Sigmoid colon (tissue), 7 donors: ENCODE measurements around the gene MVB12B. TPM values are rescaled to one million over a fixed set of nuclear protein-coding genes. Genes with fewer than 3 reads are reported as not detected.

ENCODE experiments used
- DNase-seq: peaks from one replicate; pipeline ENCODE4 v3.0.0-alpha.2; 2019
- H3K27ac ChIP-seq, 4 donors: fragments of 200-600 bp; sonication (generic); one replicate each; pipeline ENCODE4 v1.5.1; 2016 to 2019; ENCODE audit warnings: mild to moderate bottlenecking in 1 of 4
- H3K27me3 ChIP-seq, 3 donors: fragments of 200-600 bp; sonication (generic); one replicate each; pipeline ENCODE4 v1.5.1; 2019; ENCODE audit warnings: mild to moderate bottlenecking in 1 of 3
- H3K36me3 ChIP-seq, 4 donors: fragments of 200-600 bp; sonication (generic); one replicate each; pipeline ENCODE4 v1.5.1; 2016 to 2019
- H3K4me1 ChIP-seq, 4 donors: fragments of 200-600 bp; sonication (generic); one replicate each; pipeline ENCODE4 v1.5.1; 2017 to 2019
- H3K4me3 ChIP-seq, 4 donors: fragments of 200-600 bp; sonication (generic); one replicate each; pipeline ENCODE4 v1.5.1; 2017 to 2019; ENCODE audit warnings: mild to moderate bottlenecking in 2 of 4, moderate library complexity in 1 of 4
- H3K9me3 ChIP-seq, 4 donors: fragments of 200-600 bp in 3 of 4; sonication (generic) in 3 of 4; one replicate each; pipeline versions ENCODE4 v1.5.1 to v1.6.1; 2013 to 2019
- EP300 ChIP-seq, 4 donors: sonication (generic); formaldehyde crosslinking; IDR thresholded peaks; one replicate each; pipeline ENCODE4 v1.6.1; 2017; ENCODE audit warnings: antibody characterized with exemption in 4 of 4
- POLR2A ChIP-seq, 2 donors: fragments of 450-650 bp; IDR thresholded peaks; one replicate each; pipeline ENCODE4 v1.6.1; 2016; ENCODE audit warnings: antibody characterized with exemption in 2 of 2, mild to moderate bottlenecking in 2 of 2, moderate library complexity in 2 of 2
- POLR2AphosphoS5 ChIP-seq, 4 donors: sonication (generic); formaldehyde crosslinking; IDR thresholded peaks; one replicate each; pipeline ENCODE4 v1.6.1; 2017; ENCODE audit warnings: antibody characterized with exemption in 4 of 4
- WGBS, 2 donors: extraction: QIAGEN DNeasy Blood & Tissue Kit; methylation state at CpG; one replicate each; pipeline ENCODE4 v1.1.7; 2013; 5-methylcytosine and 5-hydroxymethylcytosine counted together
- intact Hi-C: fragments of 100-400 bp; cut with DNase I; formaldehyde crosslinking; loops from one replicate; pipeline ENCODE4 v1.15.1; 2023
- polyA plus RNA-seq, 3 donors: library from polyadenylated mRNA; stranded (reverse); fragments of 200-250 nt; gene quantifications; one replicate each; pipeline ENCODE4 v1.2.3, GENCODE V29; 2013
- total RNA-seq, 4 donors: library from RNA; depleted of rRNA; stranded (reverse); fragments of >200 nt; gene quantifications; one replicate each; pipeline ENCODE4 v1.1.0, GENCODE V29; 2016
- TF ChIP-seq, protein P1 (sequence below), 4 experiments: fragments of 450-650 bp in 3 of 4; fragments of 200-600 bp in 1 of 4; IDR thresholded peaks; one replicate each; pipeline ENCODE4 v1.5.1; 2016 to 2019; ENCODE audit warnings: antibody characterized with exemption in 4 of 4, mild to moderate bottlenecking in 3 of 4, moderate library complexity in 2 of 4
- donor health status: healthy with polysubstance abuse.
- donor health status: Bipolar disorder and iron deficiency.
- donor health status: healthy.

The MVB12B gene
- total and polyA plus RNA-seq, 7 donors, result 5.1 to 14.4 (median 12.2) TPM

DNA sequence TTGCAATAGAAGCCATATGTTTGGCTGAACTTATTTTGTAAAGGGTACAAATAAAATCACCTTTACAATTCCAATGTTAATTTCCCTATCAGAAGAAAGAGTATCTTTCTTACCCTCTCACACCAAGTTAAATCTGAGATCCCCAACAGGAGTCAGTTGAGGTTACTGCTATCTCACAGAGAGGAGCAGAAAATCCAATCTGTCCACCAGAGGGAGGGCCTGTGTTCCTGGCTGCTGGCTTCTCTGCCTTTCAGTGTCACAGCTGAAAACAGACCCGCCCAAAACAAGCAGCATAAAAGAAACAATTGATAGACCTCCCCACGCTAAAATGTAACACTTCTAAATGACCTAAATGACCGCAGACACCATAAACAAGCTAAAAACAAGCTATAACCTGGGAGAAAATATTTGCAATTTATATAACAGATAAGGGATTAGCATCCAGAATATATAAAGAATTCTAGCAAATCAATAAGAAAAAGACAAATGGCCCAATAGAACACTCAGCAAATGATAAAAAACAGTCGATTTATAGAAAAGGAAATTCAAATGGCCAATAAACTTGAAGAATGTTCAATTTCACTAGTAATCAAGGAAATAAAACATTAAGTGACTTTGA, 24.5 kb upstream of the MVB12B start:
- WGBS, 2 donors, result 6 to 38% methylated on average over 4 of the region's 4 CpGs
- intact Hi-C loops, result loop anchor here (2.0 to 5.0 kb wide), 2 partner anchors 95 to 190 kb away; no protein-coding TSS in a partner anchor
- no peak for DNase-seq
- no peak overlapping the region for H3K4me3 ChIP-seq
- no peak overlapping the region for H3K27ac ChIP-seq
- H3K9me3 ChIP-seq, result no peaks in the 10 kb centered on the region
- H3K27me3 ChIP-seq, result peaks cover 0 to 5% (median 0%) of the 10 kb centered on the region in 3 donors
- no peak for TF ChIP-seq POLR2AphosphoS5 (IDR thresholded peaks at IDR 0.05)
- TF ChIP-seq, protein P1, sequence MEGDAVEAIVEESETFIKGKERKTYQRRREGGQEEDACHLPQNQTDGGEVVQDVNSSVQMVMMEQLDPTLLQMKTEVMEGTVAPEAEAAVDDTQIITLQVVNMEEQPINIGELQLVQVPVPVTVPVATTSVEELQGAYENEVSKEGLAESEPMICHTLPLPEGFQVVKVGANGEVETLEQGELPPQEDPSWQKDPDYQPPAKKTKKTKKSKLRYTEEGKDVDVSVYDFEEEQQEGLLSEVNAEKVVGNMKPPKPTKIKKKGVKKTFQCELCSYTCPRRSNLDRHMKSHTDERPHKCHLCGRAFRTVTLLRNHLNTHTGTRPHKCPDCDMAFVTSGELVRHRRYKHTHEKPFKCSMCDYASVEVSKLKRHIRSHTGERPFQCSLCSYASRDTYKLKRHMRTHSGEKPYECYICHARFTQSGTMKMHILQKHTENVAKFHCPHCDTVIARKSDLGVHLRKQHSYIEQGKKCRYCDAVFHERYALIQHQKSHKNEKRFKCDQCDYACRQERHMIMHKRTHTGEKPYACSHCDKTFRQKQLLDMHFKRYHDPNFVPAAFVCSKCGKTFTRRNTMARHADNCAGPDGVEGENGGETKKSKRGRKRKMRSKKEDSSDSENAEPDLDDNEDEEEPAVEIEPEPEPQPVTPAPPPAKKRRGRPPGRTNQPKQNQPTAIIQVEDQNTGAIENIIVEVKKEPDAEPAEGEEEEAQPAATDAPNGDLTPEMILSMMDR (IDR thresholded peaks at IDR 0.05), result peak; percentile 31 to 62 (median 58)
- TF ChIP-seq EP300 (IDR thresholded peaks at IDR 0.05), result no peak
- no peak for TF ChIP-seq POLR2A (IDR thresholded peaks at IDR 0.05)
- no peaks in the 10 kb centered on the region for H3K36me3 ChIP-seq
- peaks cover 0 to 7% (median 0%) of the 10 kb centered on the region in 4 donors for H3K4me1 ChIP-seq

DNA sequence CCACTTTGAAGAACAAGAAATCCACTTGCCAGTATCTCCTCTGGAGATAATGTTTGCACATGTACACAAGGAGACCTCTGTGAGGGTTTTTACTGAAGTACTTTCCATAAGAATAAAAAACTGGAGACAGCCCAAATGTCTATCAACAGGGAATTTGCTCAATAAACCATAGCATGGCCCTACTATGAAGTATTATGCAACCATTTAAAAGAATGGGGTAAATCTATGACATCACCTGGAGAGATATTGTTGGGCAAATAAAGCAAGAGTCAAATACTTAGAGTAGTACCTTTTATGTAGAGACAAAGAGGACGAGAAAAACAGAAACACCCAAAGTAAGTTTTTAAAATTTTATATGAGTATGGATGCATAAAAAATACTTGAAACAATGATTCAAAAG, 23.9 kb upstream of the MVB12B start:
- WGBS, 2 donors, result 48 to 76% methylated on average over 1 of the region's 1 CpG
- intact Hi-C loops, result loop anchor here (2.0 to 5.0 kb wide), 2 partner anchors 94 to 190 kb away; no protein-coding TSS in a partner anchor
- H3K36me3 ChIP-seq, result no peaks in the 10 kb centered on the region
- no peak overlapping the region for H3K4me3 ChIP-seq
- H3K4me1 ChIP-seq, result peaks cover 0 to 7% (median 0%) of the 10 kb centered on the region in 4 donors
- DNase-seq, result no peak
- no peak overlapping the region for H3K27ac ChIP-seq
- TF ChIP-seq, protein P1 (IDR thresholded peaks at IDR 0.05), result no peak
- TF ChIP-seq POLR2A (IDR thresholded peaks at IDR 0.05) (no peak), EP300 (IDR thresholded peaks at IDR 0.05) (no peak), POLR2AphosphoS5 (IDR thresholded peaks at IDR 0.05) (no peak)
- peaks cover 0 to 2% (median 0%) of the 10 kb centered on the region in 3 donors for H3K27me3 ChIP-seq
- H3K9me3 ChIP-seq, result no peaks in the 10 kb centered on the region

DNA sequence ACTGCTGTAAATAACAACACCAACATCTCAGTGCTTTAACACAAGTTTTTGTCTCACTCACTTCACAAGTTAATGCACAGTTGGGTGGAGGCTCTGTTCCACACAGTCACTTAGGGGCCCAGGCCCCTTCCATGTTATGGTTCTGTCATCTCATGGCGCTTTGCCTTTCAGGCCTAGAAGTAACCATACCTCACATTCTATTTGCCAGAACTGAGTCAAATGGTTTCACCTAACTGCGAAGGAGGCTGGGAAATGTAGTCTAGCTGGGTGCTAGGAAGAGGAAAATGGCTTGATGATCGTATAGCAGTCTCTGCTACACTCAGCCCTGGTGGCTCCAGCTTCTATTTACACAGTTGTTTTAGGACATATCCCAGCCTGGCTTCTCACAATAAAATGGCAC, 23.1 kb upstream of the MVB12B start:
- peaks cover 0 to 2% (median 0%) of the 10 kb centered on the region in 4 donors for H3K4me1 ChIP-seq
- intact Hi-C loops, result loop anchor here (2.0 to 5.0 kb wide), 2 partner anchors 93 to 189 kb away; no protein-coding TSS in a partner anchor
- no peaks in the 10 kb centered on the region for H3K9me3 ChIP-seq
- TF ChIP-seq, protein P1 (IDR thresholded peaks at IDR 0.05), result no peak
- TF ChIP-seq EP300 (IDR thresholded peaks at IDR 0.05) (no peak), POLR2AphosphoS5 (IDR thresholded peaks at IDR 0.05) (no peak), POLR2A (IDR thresholded peaks at IDR 0.05) (no peak)
- H3K4me3 ChIP-seq, result no peak overlapping the region
- no peak overlapping the region for H3K27ac ChIP-seq
- no peaks in the 10 kb centered on the region for H3K36me3 ChIP-seq
- 67 to 74% methylated on average over 3 of the region's 3 CpGs for WGBS, 2 donors
- no peak for DNase-seq
- H3K27me3 ChIP-seq, result no peaks in the 10 kb centered on the region

DNA sequence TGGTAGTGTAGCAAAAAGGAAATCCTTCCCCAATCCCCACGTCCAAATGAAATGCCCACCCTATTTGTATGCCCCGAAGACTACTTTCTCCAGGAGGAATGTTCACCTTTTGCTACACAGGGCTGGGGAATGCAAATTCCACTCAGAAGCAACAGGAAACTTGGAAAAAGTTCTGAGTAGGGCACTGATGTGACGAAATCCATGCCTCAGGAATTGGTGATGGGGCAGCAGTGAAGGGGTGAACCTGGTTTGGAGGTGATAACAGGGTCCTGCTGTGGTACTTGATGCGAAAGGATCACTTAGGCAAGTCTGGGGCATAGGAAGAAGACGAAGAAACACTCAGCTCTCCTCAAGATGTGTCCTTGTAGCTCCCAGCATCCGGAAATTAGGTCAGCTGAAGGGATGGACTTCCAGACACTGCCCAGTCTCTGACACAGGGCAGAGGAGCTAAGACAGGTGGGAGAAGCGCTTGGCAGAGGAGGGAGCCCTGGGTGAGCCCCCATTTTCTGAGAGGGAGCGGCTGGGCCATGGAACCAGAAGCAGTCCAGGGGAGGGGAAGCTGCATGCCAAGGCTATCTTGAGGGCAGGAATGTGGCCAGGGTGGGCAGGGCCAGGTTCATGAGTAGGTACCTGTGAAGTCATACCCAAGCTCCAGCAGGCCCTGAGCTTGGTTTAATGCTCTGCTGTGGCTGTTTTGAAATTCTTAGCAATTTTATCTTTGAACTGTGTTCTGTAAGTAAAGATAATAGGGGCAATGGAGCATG, 22.2 kb upstream of the MVB12B start:
- intact Hi-C loops, result loop anchor here (5.0 kb wide), 1 partner anchor 188 kb away; no protein-coding TSS in a partner anchor
- TF ChIP-seq EP300 (IDR thresholded peaks at IDR 0.05) (no peak), POLR2AphosphoS5 (IDR thresholded peaks at IDR 0.05) (no peak), POLR2A (IDR thresholded peaks at IDR 0.05) (no peak)
- TF ChIP-seq, protein P1 (IDR thresholded peaks at IDR 0.05), result no peak
- 93 to 94% methylated on average over 8 of the region's 8 CpGs for WGBS, 2 donors

More for the DNA sequence above, 22.2 kb upstream of the MVB12B start:
- no peak overlapping the region for H3K4me3 ChIP-seq
- H3K9me3 ChIP-seq, result no peaks in the 10 kb centered on the region
- H3K27ac ChIP-seq, result no peak overlapping the region
- no peaks in the 10 kb centered on the region for H3K27me3 ChIP-seq
- no peaks in the 10 kb centered on the region for H3K36me3 ChIP-seq
- no peaks in the 10 kb centered on the region for H3K4me1 ChIP-seq
- DNase-seq, result no peak
